Lower lobe of right lung (tissue), 2 donors: ENCODE data around the gene ELP4. TPM values are rescaled to one million over a fixed set of nuclear protein-coding genes. Genes with fewer than 3 reads are reported as not detected.

Experiments used
- ATAC-seq, 2 donors: fragments of 200-7000 bp; cut with Tn5 transposase; one replicate each; pipeline ENCODE4 v1.9.1; 2020 to 2022; ENCODE audit warnings: mild to moderate bottlenecking in 2 of 2, moderate library complexity in 2 of 2
- DNase-seq: peaks from one replicate; pipeline ENCODE4 v3.0.0-alpha.2; 2020
- H3K27ac ChIP-seq: fragments of 200-600 bp; one replicate; pipeline ENCODE4 v1.8.0; 2022
- H3K27me3 ChIP-seq: fragments of 200-600 bp; one replicate; pipeline ENCODE4 v1.8.0; 2022; ENCODE audit warnings: low read depth
- H3K36me3 ChIP-seq: fragments of 200-600 bp; one replicate; pipeline ENCODE4 v1.8.0; 2022; ENCODE audit warnings: mild to moderate bottlenecking
- H3K4me1 ChIP-seq: fragments of 200-600 bp; one replicate; pipeline ENCODE4 v1.8.0; 2022
- H3K4me3 ChIP-seq: fragments of 200-600 bp; one replicate; pipeline ENCODE4 v1.8.0; 2022; ENCODE audit warnings: mild to moderate bottlenecking
- H3K9me3 ChIP-seq: fragments of 200-600 bp; one replicate; pipeline ENCODE4 v1.8.0; 2022
- CTCF ChIP-seq: fragments of 200-600 bp; IDR thresholded peaks from one replicate; pipeline ENCODE4 v1.8.0; 2022; ENCODE audit warnings: antibody characterized with exemption, mild to moderate bottlenecking
- intact Hi-C: fragments of 100-400 bp; cut with DNase I; formaldehyde crosslinking; loops from one replicate; pipeline ENCODE4 v1.11.0; 2022
- total RNA-seq: library from RNA; stranded (reverse); fragmentation: NEBNext Ultra II Directional; extraction: Animal tissue kit (Norgen Biotek cat#: 25700); gene quantifications from one replicate; pipeline ENCODE4 v1.2.1, GENCODE V29; 2021
- donor health status: DM: no; HTN: yes; CAD: no; lungs with severe emphysema.

Gene ELP4
- total RNA-seq, 1 donor from 2014 or later: 22.1 TPM

DNA sequence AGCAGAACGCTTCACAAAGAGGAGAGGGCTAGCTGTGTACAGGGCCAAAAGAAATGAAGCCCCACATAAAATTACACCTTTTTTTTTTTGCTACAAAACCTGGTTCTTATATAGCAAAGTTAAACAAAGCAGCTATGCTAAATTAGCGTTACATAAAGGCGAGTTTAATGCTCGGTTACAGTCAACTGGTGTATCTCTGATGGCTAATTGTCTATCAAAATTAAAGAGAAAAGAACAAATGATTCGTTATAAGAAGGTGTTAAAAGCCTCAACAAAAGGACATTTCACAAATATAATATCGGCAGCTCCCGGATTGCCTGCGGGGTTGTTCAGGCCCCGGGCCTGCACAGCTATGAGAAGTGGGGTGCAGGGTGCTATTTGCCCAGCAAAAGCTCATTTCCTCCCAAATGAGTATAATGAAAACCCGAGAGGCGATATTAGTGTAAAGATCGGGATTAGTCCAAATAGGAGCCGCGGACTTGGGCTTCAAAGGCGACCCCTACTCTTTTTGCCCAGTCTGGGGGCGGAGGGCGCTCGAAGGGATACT, 314.8 kb downstream of the ELP4 start:
- intact Hi-C loops: no loop called here
- DNase-seq: no peak
- TF ChIP-seq CTCF: no peak
- no peak for ATAC-seq
- Histone ChIP-seq H3K36me3 (no peaks in the 10 kb centered on the region), H3K4me1 (peaks cover 5% of the 10 kb centered on the region), H3K9me3 (no peaks in the 10 kb centered on the region), H3K27ac (no peak overlapping the region), H3K27me3 (peaks cover 100% of the 10 kb centered on the region), H3K4me3 (no peak overlapping the region)

GRCh38 chr11:31824879-31825837, 315.6 kb downstream of the ELP4 start:
- DNase-seq: no peak

GRCh38 chr11:31825838-31826484, 316.4 kb downstream of the ELP4 start:
- no peak for TF ChIP-seq CTCF
- no peaks in the 10 kb centered on the region for H3K9me3 ChIP-seq
- DNase-seq: no peak
- no peaks in the 10 kb centered on the region for H3K36me3 ChIP-seq
- intact Hi-C loops: no loop called here
- H3K4me1 ChIP-seq: peaks cover 5% of the 10 kb centered on the region
- peak in 1 of 2 donors; percentile 19 for ATAC-seq
- H3K27ac ChIP-seq: no peak overlapping the region
- H3K27me3 ChIP-seq: peaks cover 100% of the 10 kb centered on the region
- no peak overlapping the region for H3K4me3 ChIP-seq

More at GRCh38 chr11:31824879-31825837, 315.6 kb downstream of the ELP4 start:
- no peaks in the 10 kb centered on the region for H3K9me3 ChIP-seq
- ATAC-seq: no peak
- no peaks in the 10 kb centered on the region for H3K36me3 ChIP-seq
- H3K27ac ChIP-seq: no peak overlapping the region
- H3K4me1 ChIP-seq: peaks cover 5% of the 10 kb centered on the region
- intact Hi-C loops: no loop called here
- TF ChIP-seq CTCF: no peak
- H3K27me3 ChIP-seq: peaks cover 100% of the 10 kb centered on the region
- no peak overlapping the region for H3K4me3 ChIP-seq

GRCh38 chr11:31826536-31827438, 317.2 kb downstream of the ELP4 start:
- intact Hi-C loops: no loop called here

More at GRCh38 chr11:31826536-31827438, 317.2 kb downstream of the ELP4 start:
- Histone ChIP-seq H3K27me3 (peaks cover 100% of the 10 kb centered on the region), H3K36me3 (no peaks in the 10 kb centered on the region), H3K4me3 (no peak overlapping the region), H3K27ac (no peak overlapping the region), H3K9me3 (no peaks in the 10 kb centered on the region), H3K4me1 (peaks cover 5% of the 10 kb centered on the region)
- ATAC-seq (peak in 1 of 2 donors; percentile 12), DNase-seq (no peak)
- no peak for TF ChIP-seq CTCF
